Measurements from ENCODE around the gene BCCIP. TPM values are rescaled to one million over a fixed set of nuclear protein-coding genes. Genes with fewer than 3 reads are reported as not detected.

Gene BCCIP
- total and polyA plus RNA-seq, 2 of the 8 experiments (the other 6 are each of a cell fraction or from before 2014, with no cell fraction given) = 33.9 to 120 TPM

GRCh38 chr10:125781374-125781773 lies 42.0 kb upstream of the BCCIP start (continued):
- TF ChIP-seq KDM4A (IDR thresholded peaks at IDR 0.05; ENCODE audit: low read depth, low read length, severe bottlenecking) (no peak), TCF12 (IDR thresholded peaks at IDR 0.05; ENCODE audit: low read depth, low read length) (no peak), ASH2L (IDR thresholded peaks at IDR 0.05; ENCODE audit: low read length) (no peak), JUND (IDR thresholded peaks at IDR 0.05; ENCODE audit: low read length) (no peak), POLR2AphosphoS5 (IDR thresholded peaks at IDR 0.05; ENCODE audit: low read depth, low read length) (no peak)

All from H1 (cell line).